OCI-LY7 (cell line): ENCODE results near the gene HSPA12A.
"Not testable (repeated sequence)": the region's sequence is repeated elsewhere in the genome, so short reads cannot be mapped to it uniquely, and the experiment has no call there.

Source experiments
- CTCF ChIP-seq: fragments of 200-600 bp; sonication (generic); conservative IDR thresholded peaks from 2 replicates; pipeline ENCODE4 v1.5.1; 2014; ENCODE audit warnings: mild to moderate bottlenecking, antibody characterized with exemption, low read length, moderate library complexity, mixed read lengths
- EZH2phosphoT487 ChIP-seq: fragments of 200-600 bp; sonication (generic); IDR thresholded peaks from 2 replicates; pipeline ENCODE4 v1.6.1; 2018; ENCODE audit warnings: low read depth, borderline replicate concordance, mild to moderate bottlenecking, mixed run types, antibody characterized with exemption, low read length, moderate library complexity, mixed read lengths

- TF ChIP-seq CTCF, EZH2phosphoT487: not testable (repeated sequence)
Observed at GRCh38 chr10:116711803-116712202, 30.6 kb downstream of the HSPA12A start.
